Bone marrow (tissue), 2 donors: ENCODE measurements around the gene CIAPIN1.

Experiments used
- DNase-seq, 2 donors: peaks; one replicate each; lab custom pipeline; 2025; lab: John Stamatoyannopoulos, UW

Gene CIAPIN1

DNA sequence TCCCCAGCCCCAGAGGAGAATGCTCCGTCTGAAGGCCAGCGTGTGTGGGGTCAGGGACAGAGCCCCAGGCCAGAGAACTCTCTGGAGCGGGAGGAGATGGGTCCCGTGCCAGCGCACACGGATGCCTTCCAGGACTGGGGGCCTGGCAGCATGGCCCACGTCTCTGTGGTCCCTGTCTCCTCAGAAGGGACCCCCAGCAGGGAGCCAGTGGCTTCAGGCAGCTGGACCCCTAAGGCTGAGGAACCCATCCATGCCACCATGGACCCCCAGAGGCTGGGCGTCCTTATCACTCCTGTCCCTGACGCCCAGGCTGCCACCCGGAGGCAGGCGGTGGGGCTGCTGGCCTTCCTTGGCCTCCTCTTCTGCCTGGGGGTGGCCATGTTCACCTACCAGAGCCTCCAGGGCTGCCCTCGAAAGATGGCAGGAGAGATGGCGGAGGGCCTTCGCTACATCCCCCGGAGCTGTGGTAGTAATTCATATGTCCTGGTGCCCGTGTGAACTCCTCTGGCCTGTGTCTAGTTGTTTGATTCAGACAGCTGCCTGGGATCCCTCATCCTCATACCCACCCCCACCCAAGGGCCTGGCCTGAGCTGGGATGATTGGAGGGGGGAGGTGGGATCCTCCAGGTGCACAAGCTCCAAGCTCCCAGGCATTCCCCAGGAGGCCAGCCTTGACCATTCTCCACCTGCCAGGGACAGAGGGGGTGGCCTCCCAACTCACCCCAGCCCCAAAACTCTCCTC lies 64.5 kb downstream of the CIAPIN1 start:
- no peak for DNase-seq

DNA sequence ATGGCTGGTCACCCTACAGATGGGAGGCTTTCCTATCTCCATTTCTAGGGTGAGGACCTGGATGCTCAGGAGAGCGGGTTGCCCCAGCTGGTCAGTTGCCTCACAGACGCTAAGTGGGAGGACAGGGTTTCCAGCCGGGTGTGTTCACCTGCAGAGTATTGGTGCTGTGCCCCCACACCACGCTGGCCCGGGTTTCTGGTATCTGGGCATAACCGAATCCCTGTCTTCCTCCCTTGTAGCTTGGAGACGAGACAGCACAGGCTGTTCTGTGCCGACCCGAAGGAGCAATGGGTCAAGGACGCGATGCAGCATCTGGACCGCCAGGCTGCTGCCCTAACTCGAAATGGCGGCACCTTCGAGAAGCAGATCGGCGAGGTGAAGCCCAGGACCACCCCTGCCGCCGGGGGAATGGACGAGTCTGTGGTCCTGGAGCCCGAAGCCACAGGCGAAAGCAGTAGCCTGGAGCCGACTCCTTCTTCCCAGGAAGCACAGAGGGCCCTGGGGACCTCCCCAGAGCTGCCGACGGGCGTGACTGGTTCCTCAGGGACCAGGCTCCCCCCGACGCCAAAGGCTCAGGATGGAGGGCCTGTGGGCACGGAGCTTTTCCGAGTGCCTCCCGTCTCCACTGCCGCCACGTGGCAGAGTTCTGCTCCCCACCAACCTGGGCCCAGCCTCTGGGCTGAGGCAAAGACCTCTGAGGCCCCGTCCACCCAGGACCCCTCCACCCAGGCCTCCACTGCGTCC lies 65.2 kb downstream of the CIAPIN1 start:
- DNase-seq: no peak

DNA sequence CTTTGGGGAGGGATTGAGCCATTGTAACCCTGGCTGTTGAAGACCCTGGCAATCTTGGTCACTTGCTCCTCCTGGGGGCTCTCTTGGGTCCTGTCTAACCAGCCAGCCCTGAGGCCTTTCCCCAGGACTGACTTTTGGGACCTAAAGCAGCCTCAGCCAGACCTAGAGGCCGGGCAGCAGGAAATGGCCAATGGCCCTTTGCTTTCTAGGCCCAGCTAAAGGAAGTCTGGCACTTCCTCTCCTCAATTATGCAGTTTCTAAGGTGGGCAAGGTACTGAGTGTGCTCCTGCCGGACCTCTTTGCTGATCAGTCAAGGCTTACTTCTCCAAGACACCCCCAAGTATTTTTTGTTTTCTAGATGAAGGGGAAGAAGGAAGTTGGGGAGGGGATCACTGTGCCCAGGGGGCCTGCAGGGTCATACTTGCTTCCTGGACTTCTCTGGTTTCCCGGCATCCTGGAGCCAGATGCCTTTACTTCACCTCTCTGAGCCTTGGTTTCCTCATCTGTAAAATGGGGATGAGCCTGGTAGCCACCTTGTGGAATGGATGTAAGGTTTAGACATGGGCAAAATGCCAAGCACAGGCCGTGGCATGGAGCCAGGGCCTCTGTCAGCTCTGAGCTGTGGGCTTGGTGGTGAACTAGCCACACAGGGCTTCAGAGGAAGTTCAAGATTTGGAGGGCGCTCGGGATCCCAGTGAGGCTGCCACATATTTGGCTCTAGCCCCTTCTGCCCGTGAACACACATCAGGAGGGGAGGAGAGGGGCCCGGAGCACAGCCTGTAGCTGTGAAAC lies 66.3 kb downstream of the CIAPIN1 start:
- no peak for DNase-seq

DNA sequence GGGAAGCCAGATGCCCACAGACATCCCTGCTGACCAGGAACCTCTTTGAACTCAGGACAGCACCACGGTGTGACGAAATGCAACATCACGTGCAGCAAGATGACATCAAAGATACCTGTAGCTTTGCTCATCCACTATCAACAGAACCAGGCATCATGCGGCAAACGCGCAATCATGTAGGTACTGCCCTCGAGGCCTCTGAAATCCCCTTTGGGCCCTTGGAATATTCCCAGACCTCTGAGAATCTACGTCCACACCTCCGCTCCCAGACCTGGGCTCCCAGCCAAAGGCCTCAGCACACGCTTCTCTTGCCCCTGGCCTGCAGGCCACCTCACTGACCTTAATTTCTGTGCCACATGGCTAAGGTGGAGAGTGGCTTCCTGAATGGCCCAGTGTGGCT lies 67.6 kb downstream of the CIAPIN1 start:
- no peak for DNase-seq
